HG03060 (cell line): ENCODE results near the gene TTLL7.

Source experiments
- ATAC-seq: cut with Tn5 transposase; IDR thresholded peaks from one replicate; pipeline ENCODE4 v1.9.1; 2021; ENCODE audit warnings: low read depth, moderate number of reproducible peaks; ENCODE audit not compliant: unreplicated experiment

Gene TTLL7

GRCh38 chr1:83887483-83887882 is 111.4 kb downstream of the TTLL7 start:
- no peak for ATAC-seq

- ATAC-seq, result no peak
Measured at GRCh38 chr1:83883979-83884378, 115.0 kb downstream of the TTLL7 start.

GRCh38 chr1:83882906-83883305 is 116.0 kb downstream of the TTLL7 start:
- no peak for ATAC-seq

GRCh38 chr1:83872515-83872914 is 126.4 kb downstream of the TTLL7 start:
- no peak for ATAC-seq

GRCh38 chr1:83864991-83865390 is 133.9 kb downstream of the TTLL7 start:
- ATAC-seq, result no peak

- peak; percentile 85 for ATAC-seq
Measured at GRCh38 chr1:83860490-83861221, 138.3 kb downstream of the TTLL7 start.

- ATAC-seq, result no peak
Measured at GRCh38 chr1:83857716-83858115, 141.2 kb downstream of the TTLL7 start.

GRCh38 chr1:83857103-83857502 is 141.8 kb downstream of the TTLL7 start:
- ATAC-seq, result no peak

- no peak for ATAC-seq
Measured at GRCh38 chr1:83856381-83856780, 142.6 kb downstream of the TTLL7 start.

GRCh38 chr1:83854456-83854855 is 144.5 kb downstream of the TTLL7 start:
- no peak for ATAC-seq

GRCh38 chr1:83850834-83851233 is 148.1 kb downstream of the TTLL7 start:
- no peak for ATAC-seq

GRCh38 chr1:83849191-83850061 is 149.5 kb downstream of the TTLL7 start:
- ATAC-seq, result no peak

- no peak for ATAC-seq
Measured at GRCh38 chr1:83846138-83846537, 152.8 kb downstream of the TTLL7 start.

GRCh38 chr1:83845437-83846071 is 153.4 kb downstream of the TTLL7 start:
- ATAC-seq, result no peak

GRCh38 chr1:83844546-83844945 is 154.4 kb downstream of the TTLL7 start:
- ATAC-seq, result no peak

GRCh38 chr1:83839566-83840173 is 159.3 kb downstream of the TTLL7 start:
- no peak for ATAC-seq

- ATAC-seq, result no peak
Measured at GRCh38 chr1:83838573-83838972, 160.4 kb downstream of the TTLL7 start.

- ATAC-seq, result no peak
Measured at GRCh38 chr1:83836543-83836942, 162.4 kb downstream of the TTLL7 start.

- ATAC-seq, result no peak
Measured at GRCh38 chr1:83834621-83835264, 164.2 kb downstream of the TTLL7 start.

- no peak for ATAC-seq
Measured at GRCh38 chr1:83832194-83832593, 166.7 kb downstream of the TTLL7 start.
